ENCODE results near the gene SLIT1.
A peak's percentile ranks its signal among the peaks of the same experiment; 100 is the strongest.
"Not testable (repeated sequence)": the region's sequence is repeated elsewhere in the genome, so short reads cannot be mapped to it uniquely, and the experiment has no call there.

SLIT1 gene

GRCh38 chr10:97100657-97101056 lies 85.1 kb downstream of the SLIT1 start:
- Mint-ChIP-seq H3K27ac (no peak overlapping the region), H3K9me3 (no peaks in the 10 kb centered on the region), H3K4me3 (no peak overlapping the region), H3K4me1 (peaks cover 21% of the 10 kb centered on the region), H3K27me3 (peaks cover 36% of the 10 kb centered on the region)
- ATAC-seq (no peak), DNase-seq (no peak)

DNA sequence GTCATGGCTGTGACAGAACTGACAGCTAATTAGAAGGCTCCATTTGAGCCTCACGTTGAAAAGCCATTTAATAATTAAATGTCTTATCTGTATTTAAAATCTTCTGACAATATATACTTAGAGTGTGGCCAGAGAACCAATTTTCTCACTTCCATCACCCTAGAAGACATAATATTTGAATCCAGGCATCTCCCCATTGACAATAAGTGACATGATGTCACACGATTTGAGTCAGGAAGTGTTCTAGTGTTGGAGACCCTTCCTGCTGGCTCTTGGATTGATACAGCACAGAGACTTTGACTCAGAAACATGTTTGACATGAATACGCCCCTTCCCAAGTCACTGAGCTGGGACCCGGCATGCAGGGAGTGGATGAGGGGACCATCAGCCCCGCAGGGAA lies 85.9 kb downstream of the SLIT1 start:
- no peak overlapping the region for H3K4me3 Mint-ChIP-seq
- ATAC-seq = no peak
- DNase-seq = no peak
- H3K4me1 Mint-ChIP-seq = peaks cover 27% of the 10 kb centered on the region
- H3K27me3 Mint-ChIP-seq = peaks cover 44% of the 10 kb centered on the region
- no peaks in the 10 kb centered on the region for H3K9me3 Mint-ChIP-seq
- H3K27ac Mint-ChIP-seq = no peak overlapping the region

GRCh38 chr10:97099089-97099488 lies 86.7 kb downstream of the SLIT1 start:
- no peaks in the 10 kb centered on the region for H3K9me3 Mint-ChIP-seq
- H3K27me3 Mint-ChIP-seq = peaks cover 44% of the 10 kb centered on the region
- DNase-seq (no peak), ATAC-seq (no peak)
- H3K4me1 Mint-ChIP-seq = peaks cover 27% of the 10 kb centered on the region
- H3K4me3 Mint-ChIP-seq = no peak overlapping the region
- H3K27ac Mint-ChIP-seq = no peak overlapping the region

DNA sequence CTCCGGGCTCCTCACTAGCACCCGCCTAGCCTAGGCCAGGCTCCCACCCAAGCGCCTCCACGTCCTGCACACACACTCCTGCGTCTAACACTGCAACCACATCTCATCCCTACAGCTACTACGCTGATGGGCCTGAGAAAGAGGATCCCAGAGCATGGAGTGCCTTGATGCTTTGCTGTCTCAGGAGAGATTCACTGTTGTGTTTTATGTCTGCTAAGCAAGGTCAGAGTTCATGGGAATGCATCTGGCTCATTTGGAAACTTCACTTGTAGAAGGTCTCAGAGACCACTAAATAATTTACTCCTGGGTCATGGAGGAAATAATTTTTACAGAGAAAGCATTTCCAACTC lies 88.7 kb downstream of the SLIT1 start:
- peak overlapping the region; percentile 49 to 54 for H3K4me3 Mint-ChIP-seq
- H3K4me1 Mint-ChIP-seq = peaks cover 27% of the 10 kb centered on the region
- peak overlapping the region in 1 of 2 donors; percentile 88 for H3K27ac Mint-ChIP-seq
- H3K9me3 Mint-ChIP-seq = no peaks in the 10 kb centered on the region
- DNase-seq (no peak), ATAC-seq (no peak)
- H3K27me3 Mint-ChIP-seq = peaks cover 46% of the 10 kb centered on the region

DNA sequence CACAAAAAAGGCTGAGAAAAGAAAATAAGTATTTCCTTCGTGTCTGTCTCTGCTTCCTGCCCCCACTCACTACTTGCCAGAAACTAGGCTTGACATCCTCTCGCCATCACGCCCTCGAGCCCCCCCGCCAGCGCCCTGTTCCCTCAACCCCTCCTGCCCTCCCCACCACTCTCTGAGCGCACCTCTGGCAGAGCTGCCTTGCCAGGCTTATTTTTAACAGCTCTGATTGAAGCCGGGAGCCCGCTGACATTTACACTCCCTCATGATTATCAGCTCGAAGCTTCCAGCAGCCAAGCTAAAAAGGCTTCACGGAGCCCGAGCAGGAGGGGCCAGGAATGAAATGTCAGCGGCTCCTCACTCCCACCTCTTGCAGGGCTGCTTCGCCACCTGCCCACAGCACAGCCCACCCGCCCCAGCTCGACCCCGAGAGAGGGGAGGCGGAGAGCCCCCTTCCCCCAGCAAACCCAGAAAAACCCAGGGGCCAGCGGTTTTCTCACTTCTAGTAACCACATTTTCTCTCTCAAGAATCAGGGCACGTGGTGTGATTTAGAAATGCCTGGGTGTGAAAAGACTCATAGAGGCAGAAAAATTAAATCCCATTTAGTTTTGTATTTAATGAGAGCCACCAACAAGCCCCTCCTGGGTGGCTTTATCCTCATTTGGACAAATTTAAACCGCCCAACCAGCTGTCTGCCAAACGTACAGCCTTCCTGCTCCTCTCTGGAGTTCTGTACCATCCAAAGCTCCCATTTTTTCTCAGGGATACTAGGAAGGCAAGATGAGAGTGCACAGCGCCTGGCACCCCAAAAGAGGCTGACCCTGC lies 89.3 kb downstream of the SLIT1 start:
- H3K27ac Mint-ChIP-seq = peak overlapping the region in 1 of 2 donors; percentile 88
- peak; percentile 11 to 21 for DNase-seq
- peaks cover 52% of the 10 kb centered on the region for H3K27me3 Mint-ChIP-seq
- peaks cover 27% of the 10 kb centered on the region for H3K4me1 Mint-ChIP-seq
- peak overlapping the region; percentile 49 to 54 for H3K4me3 Mint-ChIP-seq
- peak; percentile 65 for ATAC-seq
- H3K9me3 Mint-ChIP-seq = no peaks in the 10 kb centered on the region

DNA sequence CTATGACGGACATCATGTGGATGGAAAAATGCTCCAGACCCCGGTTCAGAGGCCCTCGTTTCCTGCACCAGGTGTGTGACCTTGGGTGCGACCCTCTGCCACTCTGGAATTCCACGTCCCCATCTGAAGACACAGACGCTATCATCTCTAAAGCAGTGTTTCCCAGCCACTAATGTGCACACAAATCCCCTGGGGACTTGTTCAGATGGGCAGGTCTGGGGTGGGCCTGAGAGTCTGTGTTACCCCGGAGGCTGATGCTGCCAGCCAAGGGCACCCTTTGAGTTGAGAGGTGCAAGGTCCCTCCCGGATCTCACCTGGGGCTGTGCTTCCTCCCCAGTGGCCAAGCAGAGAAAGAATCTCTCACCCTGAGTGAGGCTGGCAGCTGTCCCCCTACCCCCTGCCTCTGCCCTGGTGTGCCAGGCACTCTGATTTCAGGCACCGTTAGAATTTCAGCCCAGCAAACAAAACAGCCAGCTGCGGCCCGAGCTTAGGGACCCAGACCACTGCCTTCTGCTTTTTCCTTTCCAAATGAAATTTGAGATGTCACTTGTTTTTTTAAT lies 90.0 kb downstream of the SLIT1 start:
- H3K27me3 Mint-ChIP-seq = peaks cover 56% of the 10 kb centered on the region
- H3K4me1 Mint-ChIP-seq = peaks cover 27% of the 10 kb centered on the region
- DNase-seq (no peak), ATAC-seq (peak; percentile 27)
- no peak overlapping the region for H3K27ac Mint-ChIP-seq
- peak overlapping the region; percentile 49 to 54 for H3K4me3 Mint-ChIP-seq
- H3K9me3 Mint-ChIP-seq = no peaks in the 10 kb centered on the region

- ATAC-seq (no peak), DNase-seq (no peak)
- H3K4me3 Mint-ChIP-seq = no peak overlapping the region
- no peaks in the 10 kb centered on the region for H3K9me3 Mint-ChIP-seq
- H3K4me1 Mint-ChIP-seq = peaks cover 6% of the 10 kb centered on the region
- H3K27ac Mint-ChIP-seq = no peak overlapping the region
- peaks cover 50% of the 10 kb centered on the region for H3K27me3 Mint-ChIP-seq
Observed at GRCh38 chr10:97090644-97091043, 95.1 kb downstream of the SLIT1 start.

DNA sequence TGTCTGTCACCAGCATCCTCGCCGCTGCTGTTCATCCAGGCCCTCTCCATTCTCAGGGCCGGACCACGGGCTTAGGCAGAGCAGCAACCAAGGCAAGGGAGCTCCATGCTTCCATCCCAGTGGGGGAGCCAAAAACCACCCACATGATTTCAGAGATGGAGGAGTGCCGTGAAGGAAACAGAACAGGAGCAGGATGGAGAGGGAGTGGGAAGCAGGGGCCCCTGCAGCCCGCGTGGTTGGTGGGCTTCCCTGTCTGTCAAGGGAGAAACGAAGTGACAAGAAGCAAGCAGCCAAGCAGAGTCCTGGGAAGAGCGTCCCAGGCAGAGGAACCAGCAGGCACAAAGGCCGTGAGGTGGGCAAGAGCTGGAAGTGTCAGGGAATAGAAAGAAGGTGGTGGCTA lies 95.7 kb downstream of the SLIT1 start:
- DNase-seq (no peak), ATAC-seq (no peak)
- Mint-ChIP-seq H3K27me3 (peaks cover 44% of the 10 kb centered on the region), H3K9me3 (no peaks in the 10 kb centered on the region), H3K27ac (peak overlapping the region in 1 of 2 donors; percentile 16), H3K4me1 (no peaks in the 10 kb centered on the region), H3K4me3 (no peak overlapping the region)

- no peak for DNase-seq
- H3K27me3 Mint-ChIP-seq = peaks cover 47% of the 10 kb centered on the region
- H3K9me3 Mint-ChIP-seq = no peaks in the 10 kb centered on the region
- no peak overlapping the region for H3K4me3 Mint-ChIP-seq
- no peak overlapping the region for H3K27ac Mint-ChIP-seq
- no peaks in the 10 kb centered on the region for H3K4me1 Mint-ChIP-seq
- no peak for ATAC-seq
Observed at GRCh38 chr10:97089209-97089870, 96.4 kb downstream of the SLIT1 start.

- H3K27ac Mint-ChIP-seq = no peak overlapping the region
- no peak overlapping the region for H3K4me3 Mint-ChIP-seq
- no peaks in the 10 kb centered on the region for H3K9me3 Mint-ChIP-seq
- DNase-seq (no peak), ATAC-seq (no peak)
- no peaks in the 10 kb centered on the region for H3K4me1 Mint-ChIP-seq
- H3K27me3 Mint-ChIP-seq = peaks cover 63% of the 10 kb centered on the region
Observed at GRCh38 chr10:97087296-97087695, 98.5 kb downstream of the SLIT1 start.

- peaks cover 62% of the 10 kb centered on the region for H3K27me3 Mint-ChIP-seq
- H3K27ac Mint-ChIP-seq = no peak overlapping the region
- no peaks in the 10 kb centered on the region for H3K4me1 Mint-ChIP-seq
- ATAC-seq (no peak), DNase-seq (no peak)
- no peaks in the 10 kb centered on the region for H3K9me3 Mint-ChIP-seq
- H3K4me3 Mint-ChIP-seq = no peak overlapping the region
Observed at GRCh38 chr10:97086530-97086929, 99.2 kb downstream of the SLIT1 start.

DNA sequence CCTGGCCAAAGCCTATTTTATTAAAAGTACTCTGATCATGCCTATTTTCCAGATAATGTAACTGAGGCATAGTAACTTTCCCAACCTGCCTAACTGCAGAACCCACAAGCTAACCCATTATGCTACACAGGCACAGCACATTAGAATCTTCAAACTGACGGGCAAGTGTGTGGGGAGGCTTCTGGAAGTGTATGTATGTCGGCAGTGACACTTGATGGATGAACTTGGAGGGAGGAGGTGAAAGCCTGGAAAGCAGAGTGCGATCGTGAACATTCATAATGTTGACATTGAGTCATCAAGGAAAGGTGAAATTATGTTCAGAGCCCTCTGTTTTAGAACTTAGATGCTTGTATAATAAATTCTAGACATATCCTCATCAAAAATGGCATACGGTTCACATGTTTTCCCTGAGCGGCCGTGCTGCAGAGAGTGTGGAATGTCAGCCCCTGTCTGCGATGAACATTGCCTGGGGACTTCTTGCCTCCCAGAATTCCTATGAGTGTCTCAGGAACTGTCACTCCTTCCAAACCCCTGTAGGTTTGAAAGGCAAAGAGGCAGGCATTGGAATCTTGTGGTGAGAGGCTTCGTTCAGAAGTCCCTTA lies 102.4 kb downstream of the SLIT1 start:
- Mint-ChIP-seq H3K4me3 (no peak overlapping the region), H3K27ac (no peak overlapping the region), H3K27me3 (peaks cover 71% of the 10 kb centered on the region), H3K9me3 (no peaks in the 10 kb centered on the region), H3K4me1 (no peaks in the 10 kb centered on the region)
- ATAC-seq = no peak
- DNase-seq = no peak

DNA sequence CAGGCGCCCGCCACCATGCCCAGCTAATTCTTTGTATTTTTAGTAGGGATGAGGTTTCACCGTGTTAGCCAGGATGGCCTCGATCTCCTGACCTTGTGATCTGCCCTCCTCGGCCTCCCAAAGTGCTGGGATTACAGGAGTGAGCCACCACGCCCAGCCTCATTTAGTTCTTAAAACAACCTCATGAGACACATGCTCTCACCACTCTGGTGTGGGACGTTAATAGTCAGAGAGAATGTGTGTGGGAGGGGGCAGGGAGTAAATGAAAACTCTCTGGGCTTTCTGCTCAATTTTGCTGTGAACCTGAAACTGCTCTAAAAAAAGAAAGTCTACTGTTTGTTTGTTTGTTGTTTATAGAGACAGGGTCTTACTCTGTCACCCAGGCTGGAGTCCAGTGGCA lies 103.2 kb downstream of the SLIT1 start:
- not testable (repeated sequence) for H3K4me1 Mint-ChIP-seq, H3K4me3 Mint-ChIP-seq, H3K27ac Mint-ChIP-seq, H3K9me3 Mint-ChIP-seq, ATAC-seq, DNase-seq
- peaks cover 70% of the 10 kb centered on the region for H3K27me3 Mint-ChIP-seq

GRCh38 chr10:97081621-97082235 lies 104.0 kb downstream of the SLIT1 start:
- H3K4me1 Mint-ChIP-seq = no peaks in the 10 kb centered on the region
- DNase-seq (peak; percentile 52), ATAC-seq (peak; percentile 73)
- no peak overlapping the region for H3K27ac Mint-ChIP-seq
- H3K9me3 Mint-ChIP-seq = no peaks in the 10 kb centered on the region
- peaks cover 62% of the 10 kb centered on the region for H3K27me3 Mint-ChIP-seq
- no peak overlapping the region for H3K4me3 Mint-ChIP-seq

DNA sequence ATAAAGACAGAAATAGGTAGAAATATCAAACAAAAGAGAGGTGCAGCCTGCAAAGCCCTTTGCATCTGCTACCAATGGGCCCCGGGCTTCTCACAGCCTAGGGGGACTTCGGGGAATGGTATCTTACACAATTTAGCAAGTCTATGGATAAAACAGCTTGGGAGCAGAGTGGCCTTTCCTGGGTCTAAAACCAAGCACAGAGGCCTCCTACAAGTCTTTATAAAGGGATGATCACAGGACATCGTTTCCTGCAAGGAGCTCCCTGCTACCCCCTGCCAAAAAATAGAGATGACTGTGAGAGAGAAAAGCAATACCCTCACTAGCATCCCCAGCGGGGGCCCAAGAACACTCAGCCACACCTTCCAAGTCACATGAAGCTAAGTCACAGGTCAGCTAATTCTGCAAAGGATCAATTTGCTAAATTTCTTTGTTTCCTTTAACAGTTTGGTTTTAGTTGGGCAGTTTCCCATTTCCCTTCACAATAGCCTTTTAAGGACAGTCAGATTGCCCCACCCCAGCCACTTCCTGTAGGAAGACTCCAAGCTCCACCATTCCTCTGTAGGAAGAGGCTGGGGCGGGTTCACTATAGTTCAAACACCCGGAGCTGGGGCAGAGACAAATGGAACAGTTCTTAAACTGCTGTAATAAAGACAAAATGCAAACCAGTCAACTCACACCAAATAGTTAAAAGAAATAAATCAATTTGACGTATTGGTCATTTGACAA lies 105.5 kb downstream of the SLIT1 start:
- no peak overlapping the region for H3K4me3 Mint-ChIP-seq
- no peaks in the 10 kb centered on the region for H3K4me1 Mint-ChIP-seq
- peaks cover 61% of the 10 kb centered on the region for H3K27me3 Mint-ChIP-seq
- no peak for ATAC-seq
- DNase-seq = no peak
- H3K9me3 Mint-ChIP-seq = no peaks in the 10 kb centered on the region
- H3K27ac Mint-ChIP-seq = no peak overlapping the region

All from stimulated activated naive CD8-positive, alpha-beta T cell treated with anti-CD3 and anti-CD28 coated beads, Interleukin-15, amount 100 ng/mL, for 72 hours (primary cell).